IMR-90 (cell line): ENCODE measurements around the gene COL27A1. TPM values are rescaled to one million over a fixed set of nuclear protein-coding genes. Genes with fewer than 3 reads are reported as not detected.

Source experiments
- ATAC-seq: fragments of 200-7000 bp; cut with Tn5 transposase; 2 replicates; pipeline ENCODE4 v1.9.1; 2020; ENCODE audit warnings: low read depth, mild to moderate bottlenecking, moderate library complexity
- BruUV-seq: library from RNA; stranded (reverse); fragments of 400-500 nt; replicated peaks from 2 replicates; lab custom pipeline; 2021; lab: Mats Ljungman, UMichigan
- CTCF ChIA-PET: fragments of 300-600 bp; formaldehyde crosslinking; extraction: SDS; loops from one replicate; lab custom pipeline; 2021; ENCODE audit warnings: antibody characterized with exemption; lab: Yijun Ruan, JAX
- POLR2A ChIA-PET: fragments of 300-600 bp; sonication (Branson Sonifier 250); formaldehyde crosslinking; loops from one replicate; lab custom pipeline; 2022; ENCODE audit warnings: antibody characterized with exemption; ENCODE audit not compliant: unreplicated experiment; lab: Charles Lee
- DNase-seq: peaks from one replicate; pipeline ENCODE4 v3.0.0; 2013
- H2AFZ ChIP-seq: replicated peaks from 2 replicates; pipeline ENCODE3; 2013; ENCODE audit warnings: low read length, mild to moderate bottlenecking; ENCODE audit not compliant: poor library complexity
- H2AK5ac ChIP-seq: 2 replicates; pipeline ENCODE4 v1.6.1; 2013; ENCODE audit warnings: low read depth, low read length, inconsistent platforms
- H2AK9ac ChIP-seq: replicated peaks from 2 replicates; pipeline ENCODE3; 2013; ENCODE audit warnings: mild to moderate bottlenecking, low read depth, low read length, moderate library complexity; ENCODE audit not compliant: poor library complexity
- H2BK120ac ChIP-seq: 2 replicates; pipeline ENCODE4 v1.6.1; 2013; ENCODE audit warnings: low read depth, low read length, inconsistent platforms
- H2BK15ac ChIP-seq: 3 replicates; pipeline ENCODE4 v1.6.1; 2013; ENCODE audit warnings: low read depth, low read length, inconsistent platforms
- H2BK20ac ChIP-seq: 2 replicates; pipeline ENCODE4 v1.6.1; 2013; ENCODE audit warnings: low read depth, mild to moderate bottlenecking, inconsistent platforms, low read length, moderate library complexity
- H2BK5ac ChIP-seq: 2 replicates; pipeline ENCODE4 v1.6.1; 2013; ENCODE audit warnings: mild to moderate bottlenecking, low read depth, low read length, inconsistent platforms; ENCODE audit not compliant: poor library complexity, severe bottlenecking
- H3K14ac ChIP-seq: replicated peaks from 2 replicates; pipeline ENCODE4 v1.6.1; 2013; ENCODE audit warnings: low read depth, low read length, inconsistent platforms
- H3K18ac ChIP-seq: 2 replicates; pipeline ENCODE4 v1.6.1; 2013; ENCODE audit warnings: low read depth, low read length, control low read depth
- H3K23ac ChIP-seq: 2 replicates; pipeline ENCODE4 v1.6.1; 2013; ENCODE audit warnings: low read depth, low read length, inconsistent platforms
- H3K27ac ChIP-seq: 2 replicates; pipeline ENCODE4 v1.5.1; 2013; ENCODE audit warnings: mild to moderate bottlenecking, control low read depth, low read length; ENCODE audit not compliant: insufficient read depth
- H3K27me3 ChIP-seq: 2 replicates; pipeline ENCODE4 v1.6.1; 2013; ENCODE audit warnings: low read length; ENCODE audit not compliant: control insufficient read depth, insufficient read depth
- H3K36me3 ChIP-seq: 2 replicates; pipeline ENCODE4 v1.6.1; 2013; ENCODE audit warnings: low read length, mixed read lengths; ENCODE audit not compliant: control insufficient read depth, insufficient read depth
- H3K4ac ChIP-seq: 2 replicates; pipeline ENCODE4 v1.6.1; 2013; ENCODE audit warnings: low read depth, low read length, inconsistent platforms
- H3K4me1 ChIP-seq: 2 replicates; pipeline ENCODE4 v1.6.1; 2013; ENCODE audit warnings: low read length, mixed read lengths; ENCODE audit not compliant: control insufficient read depth, insufficient read depth
- H3K4me2 ChIP-seq: 2 replicates; pipeline ENCODE4 v1.6.1; 2013; ENCODE audit warnings: low read depth, mild to moderate bottlenecking, control low read depth, low read length, moderate library complexity
- H3K4me3 ChIP-seq: 2 replicates; pipeline ENCODE4 v1.5.1; 2013; ENCODE audit warnings: low read depth, mild to moderate bottlenecking, control low read depth, low read length, moderate library complexity; ENCODE audit not compliant: insufficient read depth
- H3K56ac ChIP-seq: 2 replicates; pipeline ENCODE4 v1.6.1; 2013; ENCODE audit warnings: low read length, inconsistent platforms; ENCODE audit not compliant: insufficient read depth; ENCODE audit errors: extremely low read depth
- H3K79me1 ChIP-seq, 2 experiments: 2 replicates each; pipeline ENCODE4 v1.6.1; 2013; ENCODE audit warnings: low read length in 2 of 2, inconsistent platforms in 1 of 2, low read depth in 1 of 2
- H3K9ac ChIP-seq: 2 replicates; pipeline ENCODE4 v1.6.1; 2013; ENCODE audit warnings: low read depth, low read length, control low read depth
- H3K9me1 ChIP-seq: 2 replicates; pipeline ENCODE4 v1.6.1; 2013; ENCODE audit warnings: low read length, inconsistent platforms; ENCODE audit not compliant: insufficient read depth
- H3K9me3 ChIP-seq: 2 replicates; pipeline ENCODE4 v1.6.1; 2013; ENCODE audit warnings: low read length; ENCODE audit not compliant: control insufficient read depth, insufficient read depth
- H4K20me1 ChIP-seq: 2 replicates; pipeline ENCODE4 v1.6.1; 2013; ENCODE audit warnings: low read length, inconsistent platforms; ENCODE audit not compliant: insufficient read depth
- H4K5ac ChIP-seq: 2 replicates; pipeline ENCODE4 v1.6.1; 2013; ENCODE audit warnings: mild to moderate bottlenecking, low read depth, low read length, control low read depth
- H4K8ac ChIP-seq, 2 experiments: 2 replicates each; pipeline ENCODE4 v1.6.1; 2013; ENCODE audit warnings: low read depth in 2 of 2, low read length in 2 of 2, control low read depth in 1 of 2, inconsistent platforms in 1 of 2
- H4K91ac ChIP-seq: 2 replicates; pipeline ENCODE4 v1.6.1; 2013; ENCODE audit warnings: low read depth, low read length, inconsistent platforms; ENCODE audit not compliant: insufficient read depth
- CEBPB ChIP-seq: IDR thresholded peaks from 2 replicates; pipeline ENCODE4 v1.6.1; 2012; ENCODE audit warnings: low read depth, low read length, improper control_type of control experiment
- CHD1 ChIP-seq: IDR thresholded peaks from 2 replicates; pipeline ENCODE4 v1.6.1; 2012; ENCODE audit warnings: low read depth, low read length, improper control_type of control experiment
- ELK1 ChIP-seq: fragments of 150-350 bp; IDR thresholded peaks from 2 replicates; pipeline ENCODE4 v1.6.1; 2016; ENCODE audit warnings: low read depth, mild to moderate bottlenecking, low read length, moderate library complexity, borderline replicate concordance
- FOS ChIP-seq: fragments of 150-350 bp; IDR thresholded peaks from 2 replicates; pipeline ENCODE4 v1.6.1; 2016; ENCODE audit warnings: low read depth, low read length
- MAFK ChIP-seq: IDR thresholded peaks from 2 replicates; pipeline ENCODE4 v1.6.1; 2012; ENCODE audit warnings: low read depth, low read length, improper control_type of control experiment
- MAZ ChIP-seq: IDR thresholded peaks from 2 replicates; pipeline ENCODE4 v1.6.1; 2012; ENCODE audit warnings: low read depth, mild to moderate bottlenecking, low read length, improper control_type of control experiment, moderate library complexity, borderline replicate concordance
- MXI1 ChIP-seq: IDR thresholded peaks from 2 replicates; pipeline ENCODE4 v1.6.1; 2012; ENCODE audit warnings: low read depth, mild to moderate bottlenecking, low read length, moderate library complexity, borderline replicate concordance
- NFE2L2 ChIP-seq: fragments of 150-350 bp; IDR thresholded peaks from 2 replicates; pipeline ENCODE4 v1.6.1; 2016; ENCODE audit warnings: low read depth, mild to moderate bottlenecking, low read length
- POLR2A ChIP-seq: IDR thresholded peaks from 2 replicates; pipeline ENCODE4 v1.6.1; 2012; ENCODE audit warnings: mild to moderate bottlenecking, low read depth, low read length
- RAD21 ChIP-seq: IDR thresholded peaks from 2 replicates; pipeline ENCODE4 v1.6.1; 2012; ENCODE audit warnings: low read length, improper control_type of control experiment
- RCOR1 ChIP-seq: IDR thresholded peaks from 2 replicates; pipeline ENCODE4 v1.6.1; 2012; ENCODE audit warnings: mild to moderate bottlenecking, low read length, improper control_type of control experiment; ENCODE audit not compliant: insufficient replicate concordance
- WGBS, 2 experiments: methylation state at CpG; one replicate each; pipeline versions ENCODE4 v1.1.5 to v1.1.7; 2013; ENCODE audit warnings: missing lambda C conversion rate in 2 of 2; ENCODE audit not compliant: insufficient read length in 1 of 2; ENCODE audit errors: extremely low coverage in 2 of 2; 5-methylcytosine and 5-hydroxymethylcytosine counted together
- dilution Hi-C: fragments of 300-500 bp; cut with HindIII; formaldehyde crosslinking; loops from one replicate; pipeline ENCODE4 v1.14.3; 2018; ENCODE audit warnings: low sequenced_read_pairs; ENCODE audit not compliant: unreplicated experiment
- in situ Hi-C: fragments of 300-500 bp; cut with MboI; formaldehyde crosslinking; loops from 3 replicates; pipeline ENCODE4 v1.14.3; 2019; ENCODE audit warnings: low sequenced_read_pairs, inconsistent platforms, mixed read lengths
- intact Hi-C: fragments of 100-400 bp; cut with micrococcal nuclease; formaldehyde crosslinking; loops from 2 replicates; pipeline ENCODE4 v1.10.0; 2022
- polyA plus RNA-seq, 3 experiments: library from polyadenylated mRNA; depleted of rRNA; stranded (reverse); fragments of >200 nt; gene quantifications; 2 replicates each; pipeline ENCODE4 v1.2.3, GENCODE V29; 2012; ENCODE audit warnings: low replicate concordance in 1 of 3
- total RNA-seq: library from RNA; depleted of rRNA; stranded (reverse); fragments of >200 nt; gene quantifications from 2 replicates; pipeline ENCODE4 v1.2.3, GENCODE V29; 2012

COL27A1 gene
- total and polyA plus RNA-seq, 2 of the 4 experiments (the other 2 are of a cell fraction), result 3.2 to 18.3 TPM

GRCh38 chr9:114119242-114120191, 35.8 kb upstream of the COL27A1 start (continued):
- no peak for TF ChIP-seq MAZ

DNA sequence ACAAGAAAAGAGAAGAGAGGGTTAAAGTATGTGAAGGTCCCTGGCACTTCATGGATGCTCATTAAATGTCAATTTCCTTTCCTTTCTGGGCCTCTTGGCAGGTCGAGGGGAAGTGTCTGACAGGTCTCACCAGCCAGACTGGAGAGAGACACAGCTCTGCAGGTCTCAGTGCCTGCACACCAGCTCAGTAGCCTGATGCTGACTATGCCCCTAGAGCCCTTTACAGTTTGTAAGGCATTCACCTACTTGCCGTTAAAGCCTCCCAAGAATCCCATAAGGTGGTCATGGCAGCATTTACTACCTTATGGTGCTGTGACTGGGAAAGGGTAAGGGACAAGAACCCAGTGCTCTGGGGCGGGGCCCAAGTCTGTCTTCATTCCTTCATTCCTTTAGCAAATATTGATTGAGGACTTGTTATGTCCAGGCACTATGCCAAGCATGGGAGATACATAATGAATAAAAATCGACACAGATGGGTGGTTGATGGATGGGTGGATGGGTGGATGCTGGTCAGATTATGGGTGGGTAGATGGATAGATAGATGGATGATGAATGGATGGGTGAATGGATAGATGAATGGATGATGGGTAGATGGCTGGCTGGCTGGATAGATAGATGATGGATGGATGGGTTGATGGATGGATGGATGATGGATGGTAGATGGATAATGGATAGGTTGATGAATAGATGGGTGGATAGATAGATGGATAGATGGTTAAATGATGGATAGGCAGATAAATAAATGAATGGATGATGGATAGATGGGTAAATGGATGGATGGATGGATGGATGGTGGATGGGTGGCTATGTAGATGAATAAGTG, 34.9 kb upstream of the COL27A1 start:
- Histone ChIP-seq H3K79me1 (no peaks in the 10 kb centered on the region), H3K36me3 (no peaks in the 10 kb centered on the region), H4K91ac (no peak overlapping the region), H2BK5ac (no peak overlapping the region), H3K9ac (no peak overlapping the region), H3K23ac (no peak overlapping the region), H2AK5ac (no peak overlapping the region), H3K9me3 (0 out of 2 replicates have a peak, but pooled peaks cover 2% of the 10 kb centered on the region), H2BK120ac (no peak overlapping the region), H2BK20ac (no peak overlapping the region), H2AK9ac (no peak overlapping the region), H3K56ac (no peak overlapping the region), H3K18ac (no peak overlapping the region), H2BK15ac (no peak overlapping the region), H4K20me1 (no peaks in the 10 kb centered on the region), H3K9me1 (no peaks in the 10 kb centered on the region), H2AFZ (no peak overlapping the region), H3K27ac (no peak overlapping the region), H3K4ac (no peak overlapping the region), H3K14ac (no peak overlapping the region), H3K4me1 (no peaks in the 10 kb centered on the region), H4K8ac (no peak overlapping the region), H3K4me2 (no peak overlapping the region), H3K4me3 (no peak overlapping the region), H4K5ac (no peak overlapping the region), H3K27me3 (peaks cover 79% of the 10 kb centered on the region)
- TF ChIP-seq MXI1 (no peak), POLR2A (no peak), RCOR1 (no peak), MAFK (no peak), ELK1 (no peak), RAD21 (no peak), NFE2L2 (no peak), MAZ (no peak), CHD1 (no peak), FOS (no peak), CEBPB (no peak)
- CTCF ChIA-PET, result no interaction called here
- ATAC-seq (no peak), DNase-seq (no peak)
- dilution Hi-C loops, result no loop called here
- intact Hi-C loops, result no loop called here
- WGBS, 2 experiments, result 8% methylated on average over 1 of the region's 4 CpGs; no CpG with 5 or more reads in 1 of the 2 experiments
- POLR2A ChIA-PET, result no interaction called here
- BruUV-seq, result no TSS peak
- in situ Hi-C loops, result no loop called here
